Neural crest cell (in vitro differentiated cells): Measurements from ENCODE around the gene CYP2B6. TPM values are rescaled to one million over a fixed set of nuclear protein-coding genes. Genes with fewer than 3 reads are reported as not detected.
"Not testable (repeated sequence)": the region's sequence is repeated elsewhere in the genome, so short reads cannot be mapped to it uniquely, and the experiment has no call there.

Source experiments
- DNase-seq: peaks from one replicate; pipeline ENCODE4 v3.0.0; 2021; ENCODE audit warnings: low read depth, mixed read lengths, low spot score
- H3K27ac Mint-ChIP-seq: one replicate; pipeline ENCODE4 v1.8.0; 2021; ENCODE audit warnings: mild to moderate bottlenecking, mixed read lengths; ENCODE audit not compliant: unreplicated experiment
- H3K27me3 Mint-ChIP-seq: 2 replicates; pipeline ENCODE4 v1.8.0; 2021; ENCODE audit warnings: low read depth, mild to moderate bottlenecking, mixed read lengths
- H3K36me3 Mint-ChIP-seq: 2 replicates; pipeline ENCODE4 v1.8.0; 2021; ENCODE audit warnings: low read depth, mild to moderate bottlenecking, mixed read lengths
- H3K4me1 Mint-ChIP-seq: 2 replicates; pipeline ENCODE4 v1.8.0; 2021; ENCODE audit warnings: mixed read lengths
- H3K4me3 Mint-ChIP-seq: one replicate; pipeline ENCODE4 v1.8.0; 2021; ENCODE audit warnings: mild to moderate bottlenecking, mixed read lengths
- H3K9me3 Mint-ChIP-seq: 2 replicates; pipeline ENCODE4 v1.8.0; 2021; ENCODE audit warnings: mixed read lengths
- CTCF ChIP-seq: fragments of 200-600 bp; sonication (generic); conservative IDR thresholded peaks from 2 replicates; pipeline ENCODE4 v1.5.0; 2021; ENCODE audit warnings: antibody characterized with exemption, mild to moderate bottlenecking
- total RNA-seq: library from RNA; stranded (reverse); gene quantifications from 2 replicates; pipeline ENCODE4 v1.2.1, GENCODE V29; 2021

CYP2B6 gene
- total RNA-seq, 1 donor from 2014 or later: not detected

GRCh38 chr19:41050426-41050825 is 59.3 kb downstream of the CYP2B6 start:
- no peak overlapping the region for H3K27ac Mint-ChIP-seq
- no peak for DNase-seq
- H3K4me1 Mint-ChIP-seq: peaks cover 12% of the 10 kb centered on the region
- no peak overlapping the region for H3K4me3 Mint-ChIP-seq
- no peak for TF ChIP-seq CTCF
- H3K36me3 Mint-ChIP-seq: no peaks in the 10 kb centered on the region
- H3K9me3 Mint-ChIP-seq: peaks cover 3% of the 10 kb centered on the region
- H3K27me3 Mint-ChIP-seq: peaks cover 30% of the 10 kb centered on the region

- DNase-seq, H3K4me3 Mint-ChIP-seq, H3K36me3 Mint-ChIP-seq, H3K9me3 Mint-ChIP-seq: not testable (repeated sequence)
- Mint-ChIP-seq H3K27me3 (peaks cover 37% of the 10 kb centered on the region), H3K27ac (peak overlapping the region; percentile 76), H3K4me1 (peaks cover 12% of the 10 kb centered on the region)
Measured at GRCh38 chr19:41052162-41052561, 61.1 kb downstream of the CYP2B6 start.

- H3K4me1 Mint-ChIP-seq: peaks cover 12% of the 10 kb centered on the region
- H3K27ac Mint-ChIP-seq, H3K9me3 Mint-ChIP-seq, DNase-seq, H3K4me3 Mint-ChIP-seq, H3K36me3 Mint-ChIP-seq: not testable (repeated sequence)
- H3K27me3 Mint-ChIP-seq: peaks cover 44% of the 10 kb centered on the region
Measured at GRCh38 chr19:41053331-41053730, 62.2 kb downstream of the CYP2B6 start.

- TF ChIP-seq CTCF: no peak
- peaks cover 4% of the 10 kb centered on the region for H3K4me1 Mint-ChIP-seq
- H3K4me3 Mint-ChIP-seq: no peak overlapping the region
- H3K36me3 Mint-ChIP-seq: no peaks in the 10 kb centered on the region
- H3K27ac Mint-ChIP-seq: no peak overlapping the region
- no peak for DNase-seq
- H3K9me3 Mint-ChIP-seq: peaks cover 3% of the 10 kb centered on the region
- peaks cover 80% of the 10 kb centered on the region for H3K27me3 Mint-ChIP-seq
Measured at GRCh38 chr19:41064974-41065569, 74.0 kb downstream of the CYP2B6 start.

Other genes starting within 250 kb of the CYP2B6 start
- 22.7 and 25.1 TPM in 2 replicates for gene ACTMAP, start 240.8 kb upstream of the CYP2B6 start, total RNA-seq
- 213 and 214 TPM in 2 replicates for gene SNRPA, start 240.1 kb upstream of the CYP2B6 start, total RNA-seq
- gene MIA, start 215.8 kb upstream of the CYP2B6 start, total RNA-seq: 6.9 and 9.9 TPM in 2 replicates
- 14.1 and 15.2 TPM in 2 replicates for gene RAB4B, start 213.0 kb upstream of the CYP2B6 start, total RNA-seq
- 109 and 113 TPM in 2 replicates for gene EGLN2, start 192.1 kb upstream of the CYP2B6 start, total RNA-seq
- not detected in 2 replicates for gene CYP2A6, start 140.8 kb upstream of the CYP2B6 start, total RNA-seq
- not detected in 2 replicates for gene CYP2A7, start 109.1 kb upstream of the CYP2B6 start, total RNA-seq
- gene CYP2A13, start 97.2 kb downstream of the CYP2B6 start, total RNA-seq: not detected in 2 replicates
- gene CYP2F1, start 123.2 kb downstream of the CYP2B6 start, total RNA-seq: not detected in 2 replicates
- gene CYP2S1, start 201.9 kb downstream of the CYP2B6 start, total RNA-seq: 0.39 TPM in 1 of 2 replicates, not detected in the other
- gene AXL, start 227.9 kb downstream of the CYP2B6 start, total RNA-seq: 6.4 and 6.8 TPM in 2 replicates